Measurements from ENCODE around the gene SLX4.

SLX4 gene

GRCh38 chr16:3650631-3651265, 39.3 kb upstream of the SLX4 start:
- TF ChIP-seq POLR2A (IDR thresholded peaks at IDR 0.05; ENCODE audit: low read depth, low read length): no peak
- no peak for FAIRE-seq
- DNase-seq (ENCODE audit: insufficient read length, low spot score): no peak

GRCh38 chr16:3646348-3646920, 35.0 kb upstream of the SLX4 start:
- FAIRE-seq (no peak), DNase-seq (ENCODE audit: insufficient read length, low spot score) (no peak)
- no peak for TF ChIP-seq POLR2A (IDR thresholded peaks at IDR 0.05; ENCODE audit: low read depth, low read length)

- no peak for TF ChIP-seq POLR2A (IDR thresholded peaks at IDR 0.05; ENCODE audit: low read depth, low read length)
- no peak for FAIRE-seq
- DNase-seq (ENCODE audit: insufficient read length, low spot score): no peak
Observed at GRCh38 chr16:3645504-3646347, 34.3 kb upstream of the SLX4 start.

- no peak for TF ChIP-seq POLR2A (IDR thresholded peaks at IDR 0.05; ENCODE audit: low read depth, low read length)
- DNase-seq (ENCODE audit: insufficient read length, low spot score): no peak
- FAIRE-seq: no peak
Observed at GRCh38 chr16:3645108-3645503, 33.7 kb upstream of the SLX4 start.

- DNase-seq (ENCODE audit: insufficient read length, low spot score): no peak
- FAIRE-seq: no peak
- TF ChIP-seq POLR2A (IDR thresholded peaks at IDR 0.05; ENCODE audit: low read depth, low read length): no peak
Observed at GRCh38 chr16:3643095-3643730, 31.8 kb upstream of the SLX4 start.

GRCh38 chr16:3642397-3643094, 31.1 kb upstream of the SLX4 start:
- no peak for TF ChIP-seq POLR2A (IDR thresholded peaks at IDR 0.05; ENCODE audit: low read depth, low read length)
- FAIRE-seq (no peak), DNase-seq (ENCODE audit: insufficient read length, low spot score) (no peak)

- FAIRE-seq: no peak
- no peak for TF ChIP-seq POLR2A (IDR thresholded peaks at IDR 0.05; ENCODE audit: low read depth, low read length)
- no peak for DNase-seq (ENCODE audit: insufficient read length, low spot score)
Observed at GRCh38 chr16:3641801-3642396, 30.5 kb upstream of the SLX4 start.

- DNase-seq (ENCODE audit: insufficient read length, low spot score) (no peak), FAIRE-seq (no peak)
- no peak for TF ChIP-seq POLR2A (IDR thresholded peaks at IDR 0.05; ENCODE audit: low read depth, low read length)
Observed at GRCh38 chr16:3640632-3641501, 29.5 kb upstream of the SLX4 start.

- TF ChIP-seq POLR2A (IDR thresholded peaks at IDR 0.05; ENCODE audit: low read depth, low read length): no peak
- FAIRE-seq (no peak), DNase-seq (ENCODE audit: insufficient read length, low spot score) (no peak)
Observed at GRCh38 chr16:3640207-3640606, 28.8 kb upstream of the SLX4 start.

- DNase-seq (ENCODE audit: insufficient read length, low spot score): no peak
- FAIRE-seq: no peak
- no peak for TF ChIP-seq POLR2A (IDR thresholded peaks at IDR 0.05; ENCODE audit: low read depth, low read length)
Observed at GRCh38 chr16:3638916-3639644, 27.7 kb upstream of the SLX4 start.

GRCh38 chr16:3637371-3637923, 26.0 kb upstream of the SLX4 start:
- TF ChIP-seq POLR2A (IDR thresholded peaks at IDR 0.05; ENCODE audit: low read depth, low read length): no peak
- DNase-seq (ENCODE audit: insufficient read length, low spot score) (no peak), FAIRE-seq (no peak)
